COR-L47 (cell line): ENCODE results near the gene SMURF1.

Source experiments
- DNase-seq: peaks from one replicate; lab custom pipeline; 2025; lab: John Stamatoyannopoulos, UW

The SMURF1 gene

GRCh38 chr7:98988641-98989040, 155.3 kb downstream of the SMURF1 start:
- DNase-seq: no peak

DNA sequence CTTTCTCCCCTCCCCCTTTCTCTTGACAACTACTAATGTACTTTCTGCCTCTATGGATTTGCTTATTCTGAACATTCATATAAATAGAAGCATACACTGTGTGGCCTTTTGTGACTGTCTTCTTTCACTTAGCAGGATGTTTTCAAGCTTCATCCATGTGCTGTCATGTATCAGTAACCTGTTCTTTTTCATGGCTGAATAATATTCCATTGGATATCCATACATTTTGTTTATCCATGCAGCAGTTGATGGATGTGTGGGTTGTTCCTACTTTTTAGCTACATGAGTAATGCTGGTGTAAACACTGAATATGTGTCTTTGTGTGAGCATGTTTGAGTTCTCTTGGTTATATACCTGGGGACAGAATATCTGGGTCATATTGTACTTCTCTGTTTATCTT, 158.0 kb downstream of the SMURF1 start:
- no peak for DNase-seq

DNA sequence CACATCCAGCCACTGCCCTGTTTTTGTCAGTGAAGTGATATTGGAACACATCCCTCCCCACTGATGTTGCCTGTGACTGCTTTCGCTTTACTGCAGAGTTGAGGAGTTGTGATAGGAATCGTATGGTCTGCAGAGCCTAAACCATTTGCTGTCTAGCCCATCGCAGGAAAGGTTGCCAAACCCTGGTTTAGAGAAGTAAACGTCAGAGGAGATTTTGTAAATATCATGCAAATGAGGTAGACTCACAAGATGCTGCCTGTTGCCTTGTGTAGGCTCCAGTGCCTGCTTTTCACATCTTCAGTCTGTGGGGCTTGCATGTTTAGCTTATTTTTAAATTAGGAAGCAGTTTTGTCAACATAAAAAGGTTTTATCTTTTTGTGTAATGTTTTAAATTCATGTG, 158.5 kb downstream of the SMURF1 start:
- DNase-seq: no peak

DNA sequence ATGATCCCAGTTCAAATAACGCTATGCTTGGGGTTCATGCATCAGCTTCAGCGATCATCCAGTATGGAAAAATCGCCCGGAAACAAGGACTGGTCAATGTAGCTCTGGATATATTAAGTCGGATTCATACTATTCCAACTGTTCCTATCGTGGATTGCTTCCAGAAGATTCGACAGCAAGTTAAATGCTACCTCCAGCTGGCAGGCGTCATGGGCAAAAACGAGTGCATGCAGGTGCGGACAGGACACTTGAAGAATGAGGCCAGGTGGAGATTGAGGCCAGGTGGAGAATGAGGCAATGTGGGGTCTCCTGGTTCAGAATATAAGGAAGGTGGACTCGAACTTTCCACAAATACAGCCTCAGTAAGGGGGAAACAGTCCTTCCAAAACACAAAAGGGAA, 159.8 kb downstream of the SMURF1 start:
- DNase-seq: no peak

DNA sequence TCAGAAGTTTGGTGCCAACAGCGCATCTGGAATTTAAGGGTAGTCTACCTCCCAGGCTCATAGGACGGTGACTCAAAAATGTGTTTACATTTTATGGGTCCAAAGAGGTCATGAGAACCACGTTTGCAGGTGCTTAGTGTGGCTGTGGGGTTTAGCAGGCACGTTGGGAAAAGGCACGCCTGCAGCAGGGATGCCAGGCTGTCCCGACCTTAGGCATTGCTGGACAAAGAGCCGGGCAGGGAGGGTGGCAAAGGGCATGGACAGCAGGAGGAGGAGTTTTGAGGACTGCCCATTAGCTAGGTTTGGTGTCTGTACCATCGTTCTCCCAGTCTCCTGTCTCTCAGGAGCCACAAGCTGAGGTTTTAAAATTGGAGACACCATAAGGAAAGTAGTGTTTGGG, 161.2 kb downstream of the SMURF1 start:
- DNase-seq: no peak

- no peak for DNase-seq
Observed at GRCh38 chr7:98981701-98982100, 162.2 kb downstream of the SMURF1 start.

GRCh38 chr7:98978672-98979071, 165.2 kb downstream of the SMURF1 start:
- no peak for DNase-seq
